ENCODE results near the gene SPP1. TPM values are rescaled to one million over a fixed set of nuclear protein-coding genes. Genes with fewer than 3 reads are reported as not detected.

The SPP1 gene
- total and polyA plus RNA-seq, 10 of the 15 experiments (the other 5 are each of a cell fraction or from before 2014, with no cell fraction given) = 0.05 to 1.1 (median 0.39) TPM; not detected in 6

- FAIRE-seq = no peak
- TF ChIP-seq SIN3A (IDR thresholded peaks at IDR 0.05; ENCODE audit: low read depth, low read length) (no peak), EED (IDR thresholded peaks at IDR 0.05; ENCODE audit: low read depth) (no peak), NFYB (IDR thresholded peaks at IDR 0.05; ENCODE audit: insufficient read depth, low read depth, low read length) (no peak), USF1 (IDR thresholded peaks at IDR 0.05; ENCODE audit: borderline replicate concordance, extremely low read length, insufficient read depth, low read depth, low read length) (no peak), NFYA (IDR thresholded peaks at IDR 0.05; ENCODE audit: borderline replicate concordance, low read depth, low read length) (no peak), SMAD5 (IDR thresholded peaks at IDR 0.05; ENCODE audit: low read depth) (no peak), E4F1 (IDR thresholded peaks at IDR 0.05; ENCODE audit: borderline replicate concordance, partially characterized antibody) (no peak), CHD2 (IDR thresholded peaks at IDR 0.05; ENCODE audit: borderline replicate concordance, low read depth, low read length) (no peak), TAF1 (IDR thresholded peaks at IDR 0.05; ENCODE audit: borderline replicate concordance, low read depth, low read length) (no peak)
- ChIA-PET POLR2A (no interaction called here), CTCF (interaction anchor here (0.6 to 1.0 kb wide), 3 partner anchors 11 to 90 kb away, joined by 3 to 4 read pairs (median 4); no protein-coding TSS in a partner anchor), RAD21 (ENCODE audit: unreplicated experiment) (no interaction called here), SMC1A (ENCODE audit: uncharacterized antibody, unreplicated experiment) (interaction anchor here (1.0 kb wide), 1 partner anchor 9 kb away, joined by 3 read pairs; no protein-coding TSS in a partner anchor)
- no peaks in the 10 kb centered on the region for H3K79me2 ChIP-seq (ENCODE audit: control insufficient read depth, insufficient read depth, low read length)
- no peaks in the 10 kb centered on the region for H4K20me1 ChIP-seq (ENCODE audit: control insufficient read depth, insufficient read depth)
- no peak overlapping the region for H3K27ac ChIP-seq (ENCODE audit: control insufficient read depth, insufficient read depth)
- DNase-seq (ENCODE audit: low read depth, low spot score) = no peak
- H3K4me3 ChIP-seq = no peak overlapping the region
- ATAC-seq = no peak
- no peaks in the 10 kb centered on the region for H3K4me1 ChIP-seq (ENCODE audit: control insufficient read depth, insufficient read depth, low read length)
- H3K9ac ChIP-seq (ENCODE audit: control insufficient read depth, insufficient read depth, low read length) = no peak overlapping the region
- 28% methylated on average over 3 of the region's 3 CpGs for WGBS (ENCODE audit: insufficient coverage, insufficient replicate concordance, low lambda C conversion rate, missing lambda C conversion rate)
- H3K36me3 ChIP-seq (ENCODE audit: control insufficient read depth in 2 of 2, insufficient read depth in 2 of 2, low read length in 1 of 2) = no peaks in the 10 kb centered on the region
- in situ Hi-C loops (cut with MboI) = no loop called here
- H3K27me3 ChIP-seq (replicated peaks in 1 of 2; ENCODE audit: control insufficient read depth in 2 of 2, insufficient read depth in 2 of 2, low read length in 1 of 2) = no peaks in the 10 kb centered on the region
- intact Hi-C loops (cut with micrococcal nuclease; ENCODE audit: unreplicated experiment) = no loop called here
- H3K4me2 ChIP-seq (ENCODE audit: control insufficient read depth, insufficient read depth) = no peak overlapping the region
- BruUV-seq (replicated peaks) = no TSS peak
- no peak overlapping the region for H2AFZ ChIP-seq (ENCODE audit: control insufficient read depth, low read depth, low read length)
- no peaks in the 10 kb centered on the region for H3K9me3 ChIP-seq (replicated peaks; ENCODE audit: control insufficient read depth, insufficient read depth, low read length)
These were observed 31.8 kb upstream of the SPP1 start for GRCh38 chr4:87943660-87944149.

Measured in GM12878 (cell line).